Stimulated activated CD8-positive, alpha-beta memory T cell treated with anti-CD3 and anti-CD28 coated beads, Interleukin-15, amount 100 ng/mL, for 1 hour (primary cell): ENCODE measurements around the gene YIPF5.

ENCODE experiments used
- DNase-seq: peaks from one replicate; pipeline ENCODE4 v3.0.0-alpha.2; 2020; ENCODE audit warnings: low read depth

Gene YIPF5

DNA sequence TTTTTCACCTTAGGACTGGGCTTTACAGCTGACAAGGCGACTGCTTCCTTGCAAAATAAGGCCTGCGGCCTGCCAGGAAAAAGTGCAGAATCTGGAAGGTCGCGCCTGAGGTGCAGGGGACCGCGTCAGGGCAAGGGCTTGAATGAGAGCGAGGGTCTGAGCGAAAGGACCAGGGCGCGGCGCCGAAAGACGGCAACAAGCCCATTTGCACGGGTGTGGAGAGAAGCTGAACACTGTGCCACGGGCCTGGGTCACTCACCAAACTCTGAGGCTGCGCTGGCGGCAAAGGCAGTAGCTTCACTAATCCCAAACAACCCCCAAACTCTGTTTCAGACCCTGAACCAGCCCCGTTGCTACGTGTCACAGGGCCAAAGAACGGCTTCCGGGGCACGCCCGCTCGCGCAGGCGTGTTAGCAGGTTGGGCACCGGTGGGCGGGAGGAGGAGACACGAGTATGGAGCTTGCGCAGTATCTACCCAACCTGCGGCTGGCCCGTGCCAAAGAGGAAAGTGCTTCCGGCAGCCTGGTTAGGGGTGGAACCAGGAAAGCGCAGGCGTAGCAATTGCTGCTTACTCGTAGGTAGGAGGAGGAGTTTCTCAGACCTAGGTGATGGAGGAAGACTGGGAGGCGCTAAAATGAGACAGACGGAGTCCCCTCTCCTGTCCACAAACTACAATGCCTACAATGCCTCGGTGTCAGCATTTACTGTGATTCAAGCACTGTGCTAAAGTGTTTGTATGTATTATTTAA lies at the start of gene YIPF5, which contains the start of gene KCTD16:
TSS of gene YIPF5 (minus strand) at position 384 of the 749 bp plus-strand sequence. CDS start 704 bp downstream, outside the sequence.
TSS of gene KCTD16 (plus strand) at position 598 of the 749 bp plus-strand sequence.
- peak; percentile 94 for DNase-seq

DNA sequence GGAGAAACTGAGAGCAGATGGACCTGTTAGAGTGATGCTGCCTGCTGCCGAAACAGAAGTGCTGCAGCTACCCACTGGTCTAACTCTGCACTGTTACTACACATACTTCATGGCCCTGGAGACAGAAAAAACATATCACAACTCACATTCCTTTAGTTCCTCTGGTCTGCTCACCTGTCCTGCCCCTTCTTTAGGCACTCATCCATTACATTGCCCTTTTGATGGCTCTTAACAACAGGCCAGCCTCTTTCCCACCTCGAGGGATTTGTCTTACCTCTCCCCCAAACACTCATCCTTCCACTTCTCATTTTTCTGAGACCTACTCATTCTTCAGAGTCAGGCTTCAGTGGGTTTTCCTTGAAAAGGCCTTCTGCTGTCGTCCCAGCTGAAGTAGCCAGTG lies 49.4 kb upstream of the YIPF5 start:
- DNase-seq, result no peak

DNA sequence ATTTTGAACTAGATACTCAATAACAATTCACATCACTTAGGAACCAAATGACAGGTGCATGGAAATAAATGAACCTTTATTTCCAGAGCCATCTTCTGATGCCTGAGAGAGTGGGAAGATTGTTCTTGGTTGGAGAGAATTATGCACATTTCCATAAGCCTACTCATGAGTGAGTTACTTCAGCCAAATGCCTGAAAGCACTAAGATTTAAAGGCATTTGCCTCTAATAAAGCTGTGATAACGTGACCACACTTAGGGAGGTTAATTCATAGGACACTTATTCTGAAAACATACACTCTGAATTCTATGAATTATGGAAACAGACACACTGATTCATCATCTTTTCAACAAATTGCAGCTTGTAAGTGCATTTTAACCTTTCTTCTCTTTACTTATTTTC lies 40.2 kb upstream of the YIPF5 start:
- DNase-seq, result no peak

DNA sequence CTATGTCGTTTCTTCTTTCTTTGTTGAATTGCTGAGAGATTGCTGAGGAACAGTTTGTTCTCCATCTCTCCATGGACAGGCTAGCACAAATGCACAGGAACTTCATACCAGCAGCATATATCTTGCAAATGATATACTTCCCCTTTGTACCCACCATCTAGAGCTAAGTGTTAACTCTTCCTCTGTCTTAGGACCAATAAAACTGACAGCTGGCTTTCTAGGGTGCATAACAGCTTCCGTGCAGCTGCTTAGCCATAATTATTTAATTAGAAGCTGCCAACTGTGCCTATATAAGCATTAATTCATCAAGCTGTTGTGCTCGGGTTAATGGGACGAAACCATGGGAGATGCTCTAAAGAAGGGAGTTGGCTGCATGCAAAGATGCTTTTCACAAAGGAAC lies 38.9 kb upstream of the YIPF5 start:
- no peak for DNase-seq

DNA sequence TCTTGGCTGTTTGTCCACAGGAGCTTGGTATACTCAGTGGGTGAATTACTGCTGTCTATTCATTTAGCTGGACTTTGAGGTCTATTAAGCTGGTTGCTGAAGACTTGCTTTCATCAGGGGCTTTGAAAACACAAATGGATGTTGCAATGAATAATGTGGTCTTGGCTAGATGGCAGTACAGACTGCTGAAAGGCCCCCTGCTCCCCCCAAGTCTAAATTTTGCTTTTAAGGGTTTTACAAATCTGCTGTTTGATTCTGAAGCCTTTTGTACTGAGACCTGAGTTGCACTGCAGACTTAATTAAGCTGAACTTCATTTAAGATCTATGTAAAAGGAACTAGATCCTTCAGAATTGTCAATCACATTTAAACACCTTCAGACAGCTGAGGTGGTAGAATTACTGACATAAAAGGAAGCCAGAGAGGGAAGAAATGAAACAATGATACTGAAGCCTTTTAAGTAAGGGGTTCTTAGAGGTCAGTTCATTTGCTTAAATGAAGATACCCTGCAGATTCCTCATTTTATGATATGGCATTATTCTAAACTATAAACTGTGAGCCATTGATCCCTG lies 37.5 kb upstream of the YIPF5 start:
- no peak for DNase-seq

DNA sequence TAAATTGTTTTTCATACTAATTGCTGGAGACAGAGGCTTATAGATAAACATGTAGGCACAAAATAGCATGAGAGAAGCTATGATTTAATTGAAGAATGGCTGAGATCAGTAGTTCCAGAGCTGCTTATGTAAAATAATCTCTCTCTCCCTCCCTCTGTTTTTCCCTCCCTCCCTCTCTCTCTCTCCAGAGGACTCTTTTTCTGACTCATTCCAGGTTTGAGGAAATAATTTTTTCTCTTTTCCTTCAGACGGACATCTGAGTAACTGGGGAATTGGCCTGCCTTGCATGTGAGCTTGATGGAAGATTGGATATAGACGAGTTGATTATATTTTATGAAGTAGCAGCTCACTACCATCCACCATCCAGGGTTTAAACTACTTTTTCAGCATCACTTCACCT lies 35.7 kb upstream of the YIPF5 start:
- DNase-seq, result no peak

DNA sequence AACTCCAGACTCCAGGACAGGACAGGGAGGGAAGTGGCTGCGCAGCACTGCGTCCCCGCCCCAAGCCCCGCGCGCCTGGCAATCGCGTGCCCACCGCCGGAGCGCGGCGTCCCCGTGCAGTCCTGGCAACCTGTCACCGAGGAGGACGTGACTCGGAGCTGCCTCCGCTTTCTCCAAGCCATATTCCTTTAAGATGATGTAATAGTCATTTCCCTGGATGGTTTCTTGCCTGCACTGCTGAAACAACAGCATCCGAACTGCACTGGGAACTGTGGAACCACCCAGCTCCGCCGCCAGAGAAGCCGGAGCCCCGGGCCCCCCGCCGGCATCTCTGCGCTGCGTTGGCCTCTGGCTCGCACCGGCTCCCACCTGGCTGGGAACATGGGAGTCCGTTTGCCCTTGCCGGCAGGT lies 34.7 kb upstream of the YIPF5 start:
- no peak for DNase-seq

DNA sequence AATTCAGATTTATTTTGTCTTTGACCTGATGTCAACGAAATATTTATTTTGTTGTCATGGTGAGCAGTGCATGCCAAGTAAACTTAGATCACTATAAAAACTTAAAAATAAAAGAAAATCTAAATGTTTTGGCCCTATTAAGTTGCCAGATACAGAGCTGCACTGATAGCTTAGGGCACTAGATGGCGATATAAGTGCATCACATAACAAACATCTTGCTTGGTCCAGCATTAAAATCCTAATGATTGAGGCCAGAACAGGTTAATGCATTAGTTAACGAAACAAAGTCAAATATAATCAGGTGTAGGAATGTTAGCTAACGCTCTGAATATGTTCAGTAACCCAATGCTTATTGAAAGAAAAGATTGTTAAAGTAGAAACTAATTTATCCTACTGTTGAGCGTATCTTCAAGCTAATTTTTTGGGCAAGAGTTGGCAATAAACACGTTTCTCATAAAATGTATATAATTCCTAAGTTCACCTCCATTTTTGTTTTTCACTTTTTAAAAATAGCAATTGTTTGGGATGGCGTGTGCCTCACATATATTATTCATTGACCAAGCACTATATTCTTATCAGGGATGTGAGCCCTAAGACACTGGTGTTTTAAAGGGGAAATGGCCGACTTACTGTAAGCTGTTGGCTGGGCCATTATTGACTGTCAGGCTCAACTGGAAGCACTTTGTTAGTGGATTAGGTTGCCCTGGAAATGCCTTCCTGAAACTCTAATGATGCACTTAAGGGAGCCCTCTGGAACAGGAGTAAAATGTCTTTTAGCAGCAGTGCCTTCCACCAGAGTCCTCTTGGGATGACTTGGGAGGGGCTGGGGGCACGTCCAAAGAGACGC lies 33.5 kb upstream of the YIPF5 start:
- DNase-seq, result no peak

DNA sequence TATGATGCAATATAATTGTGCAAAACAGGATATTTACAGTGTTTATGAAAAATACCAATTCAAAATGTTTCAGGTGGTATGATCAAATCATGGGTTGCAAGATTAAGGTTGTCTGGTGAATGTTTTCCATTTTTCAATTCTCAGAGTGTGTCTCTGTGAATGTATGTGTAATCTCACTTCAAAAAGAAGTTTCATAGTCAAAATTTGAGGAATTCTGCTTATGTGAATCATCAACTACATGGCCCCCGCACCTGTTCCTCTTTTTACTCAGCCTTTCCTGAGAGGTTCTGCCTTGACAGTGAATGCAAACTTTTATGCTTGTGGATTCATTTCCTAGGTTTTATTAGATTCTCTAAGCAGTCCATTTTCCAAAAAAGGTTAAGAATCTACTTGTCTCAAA lies 32.3 kb upstream of the YIPF5 start:
- DNase-seq, result no peak

DNA sequence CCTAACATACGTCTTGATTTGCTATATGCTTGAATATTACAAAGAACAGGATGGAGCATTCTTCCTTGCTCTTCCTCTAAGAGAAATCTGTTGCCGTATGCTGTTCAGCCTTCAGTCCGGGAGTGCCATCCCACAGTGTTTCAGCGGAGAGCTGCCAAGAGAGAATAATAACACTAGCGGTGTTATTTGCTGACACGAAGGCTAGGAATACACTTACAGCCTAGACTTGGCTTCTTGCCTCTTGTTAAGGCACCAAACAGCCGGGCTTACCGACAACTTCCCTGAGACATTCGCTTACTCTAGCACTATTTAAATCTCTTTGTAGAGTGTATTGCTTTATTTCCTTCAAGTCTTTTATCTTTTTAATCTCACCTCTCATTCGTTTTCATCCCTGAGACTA lies 31.6 kb upstream of the YIPF5 start:
- no peak for DNase-seq

DNA sequence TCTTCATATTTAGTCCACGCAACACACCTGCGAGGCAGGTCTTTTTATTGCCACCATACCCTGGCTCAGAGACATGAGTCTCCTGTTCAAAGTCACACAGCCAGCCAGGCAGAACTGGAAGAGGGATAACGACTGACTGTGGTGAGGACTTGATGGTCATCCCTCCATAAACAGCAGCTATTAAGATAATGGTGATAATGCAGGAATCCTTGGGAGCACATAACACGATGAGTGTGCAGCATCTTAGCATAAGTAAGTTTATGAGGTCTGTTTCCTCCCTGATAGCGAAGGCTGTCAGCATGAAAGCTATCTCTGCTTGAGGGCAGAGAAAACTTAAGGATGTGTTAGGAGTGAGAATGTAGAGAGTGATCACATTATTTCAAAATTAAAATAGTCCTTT lies 31.1 kb upstream of the YIPF5 start:
- DNase-seq, result no peak

DNA sequence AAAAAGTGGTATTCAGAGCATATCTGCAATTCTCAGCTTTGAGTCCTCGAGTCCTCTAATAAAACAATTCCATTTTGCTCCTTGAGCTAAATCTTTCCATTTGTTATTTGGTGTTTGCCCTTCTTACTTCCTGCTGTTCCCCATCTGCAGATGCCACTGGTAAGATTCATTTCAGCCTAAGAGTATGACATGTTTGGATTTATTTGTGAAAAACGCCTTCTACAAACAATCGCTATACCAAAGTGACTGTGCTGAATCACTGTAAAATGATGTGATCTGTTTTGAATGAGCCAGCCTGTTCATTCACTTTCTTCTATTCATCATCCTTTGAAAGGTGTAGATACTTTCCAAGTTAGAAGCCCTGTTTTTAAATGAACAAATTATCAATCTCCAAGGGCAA lies 27.9 kb upstream of the YIPF5 start:
- no peak for DNase-seq

DNA sequence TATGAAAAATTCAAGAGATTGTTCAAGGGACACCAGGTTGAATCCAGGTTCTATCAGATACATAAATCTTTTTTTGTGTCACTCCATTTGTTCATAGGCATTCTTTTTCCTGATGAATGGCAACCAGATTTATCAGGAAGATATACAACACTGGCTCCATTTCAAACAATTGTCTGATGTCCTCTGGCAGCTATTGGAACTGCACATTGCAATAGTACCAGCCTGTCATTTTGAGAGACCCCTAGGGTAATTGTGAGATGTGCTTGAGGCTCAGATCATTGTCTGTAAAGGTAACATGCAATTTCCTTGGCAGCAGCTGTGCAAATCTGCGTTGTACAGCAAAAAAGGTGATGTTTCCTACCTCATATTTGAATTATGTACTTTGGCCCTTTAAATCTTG lies 26.2 kb upstream of the YIPF5 start:
- DNase-seq, result no peak

DNA sequence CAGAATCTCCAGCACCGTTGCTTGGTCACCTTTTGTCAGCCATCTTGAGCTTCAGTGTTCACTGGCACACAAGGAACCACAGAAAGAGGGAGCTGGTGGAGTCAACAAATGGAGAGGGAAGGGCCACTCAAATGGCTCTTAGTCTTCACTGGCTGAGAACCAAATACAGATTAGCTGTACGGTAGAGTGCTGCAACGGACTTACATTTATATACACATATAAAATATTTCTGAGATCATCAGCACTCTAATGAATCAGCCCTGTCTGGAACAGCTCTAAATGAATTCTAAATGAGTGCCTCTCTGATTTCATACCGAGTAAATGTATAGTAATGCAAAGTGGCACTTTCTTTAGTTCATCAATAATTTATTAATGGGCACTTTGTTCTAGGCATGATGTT lies 25.0 kb upstream of the YIPF5 start:
- DNase-seq, result no peak

DNA sequence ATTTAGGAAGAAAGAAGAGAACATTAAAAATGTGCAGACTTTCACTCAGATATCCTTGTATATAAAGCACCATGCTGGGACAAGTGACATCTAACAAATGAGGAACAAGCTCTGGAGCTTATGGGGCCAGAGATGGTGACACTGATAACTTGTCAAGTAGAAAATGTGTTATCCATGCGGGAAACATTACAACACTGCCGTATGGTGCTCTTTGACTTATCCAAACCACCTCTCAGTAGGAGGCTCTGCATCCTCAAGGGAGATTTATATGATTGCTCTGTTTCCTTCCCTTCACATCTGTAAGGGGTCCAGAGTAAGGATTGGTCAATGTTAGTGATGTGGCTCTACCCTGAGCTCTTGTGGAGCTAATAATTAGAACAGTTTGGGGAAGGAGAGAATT lies 23.7 kb upstream of the YIPF5 start:
- no peak for DNase-seq

DNA sequence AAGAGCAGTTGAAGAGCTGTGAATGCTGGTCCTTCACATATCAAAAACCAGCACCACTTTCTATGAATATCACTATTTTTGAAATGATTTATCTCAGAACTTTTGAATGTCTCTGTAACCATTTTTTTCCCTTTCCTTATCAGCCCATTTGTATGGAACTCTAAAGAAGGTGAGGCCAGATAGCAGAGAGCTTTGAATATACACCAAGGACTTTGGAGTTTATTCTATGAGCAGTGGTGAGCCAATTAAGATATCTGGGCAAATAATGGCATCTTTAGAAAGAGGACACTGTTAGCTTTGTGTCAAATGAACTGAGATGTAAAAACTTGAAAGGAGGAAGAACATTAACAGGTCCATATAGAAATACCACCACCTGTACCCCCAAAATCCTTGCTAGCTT lies 22.2 kb upstream of the YIPF5 start:
- DNase-seq, result no peak

DNA sequence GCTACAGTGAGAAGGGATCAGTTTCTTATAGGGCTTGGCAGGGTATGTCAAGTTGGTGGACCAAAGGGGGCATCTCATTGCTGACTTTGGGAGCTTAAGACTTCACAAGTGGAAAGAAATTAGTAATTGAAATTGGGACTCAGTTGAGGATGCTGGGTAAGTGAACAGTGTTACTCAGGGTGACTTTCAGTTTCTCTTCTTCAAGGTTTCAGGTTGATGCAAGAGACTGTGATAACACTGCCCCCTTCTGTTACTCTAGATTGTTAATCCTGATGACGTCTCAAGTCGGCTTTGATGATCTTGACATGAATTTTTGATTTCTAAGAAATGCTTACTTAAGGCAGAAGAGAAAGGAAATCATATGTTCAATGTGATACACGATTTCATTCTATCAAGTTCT lies 21.5 kb upstream of the YIPF5 start:
- DNase-seq, result no peak

DNA sequence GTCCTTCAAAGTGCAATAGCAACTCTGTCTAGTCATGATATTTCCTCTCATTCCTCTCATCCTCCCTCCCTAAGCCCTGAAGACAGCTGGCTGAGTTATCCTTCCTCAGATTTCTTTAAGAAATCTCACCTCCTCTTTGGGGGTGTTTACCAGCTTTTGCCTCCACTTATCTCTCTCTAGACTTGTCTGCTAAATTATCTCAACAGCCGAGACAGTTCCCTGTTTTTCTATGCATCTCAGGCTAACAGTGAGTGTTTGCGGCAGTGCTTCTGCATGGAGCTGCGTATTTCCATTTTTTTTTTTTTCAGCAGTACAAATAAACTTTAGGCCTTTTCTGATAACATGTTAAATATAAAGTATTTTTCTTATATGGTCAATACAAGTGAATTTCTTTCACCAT lies 21.1 kb upstream of the YIPF5 start:
- DNase-seq, result no peak

DNA sequence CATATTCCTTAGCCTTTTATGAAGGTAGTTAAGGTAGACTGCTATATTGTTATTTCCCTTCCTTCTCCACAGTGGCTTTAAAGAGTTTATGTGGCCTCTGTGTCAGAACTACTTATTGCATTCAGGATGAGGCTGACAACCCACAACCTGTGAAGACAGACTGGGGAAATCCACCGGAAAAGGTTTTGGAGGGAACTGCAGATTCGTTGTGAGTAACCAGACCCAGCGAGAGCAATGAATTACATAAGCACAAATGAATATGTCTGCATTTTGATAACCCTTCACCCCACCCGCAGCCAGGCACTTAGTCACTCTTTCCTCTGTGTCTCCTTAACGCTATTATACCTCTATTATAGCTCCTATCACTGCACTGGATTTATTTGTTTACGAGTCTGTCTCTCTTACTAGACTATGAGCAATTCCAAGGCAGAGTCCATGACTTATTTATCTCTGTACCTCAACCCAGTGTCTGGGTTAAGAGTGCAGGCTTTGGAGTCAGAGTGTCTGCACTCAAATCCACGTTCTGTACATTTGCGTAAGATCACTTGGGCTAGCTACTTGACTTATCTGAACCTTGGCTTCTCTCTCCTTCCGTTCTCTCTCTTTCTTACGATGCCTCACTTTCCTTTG lies 19.5 kb upstream of the YIPF5 start:
- peak; percentile 49 for DNase-seq

DNA sequence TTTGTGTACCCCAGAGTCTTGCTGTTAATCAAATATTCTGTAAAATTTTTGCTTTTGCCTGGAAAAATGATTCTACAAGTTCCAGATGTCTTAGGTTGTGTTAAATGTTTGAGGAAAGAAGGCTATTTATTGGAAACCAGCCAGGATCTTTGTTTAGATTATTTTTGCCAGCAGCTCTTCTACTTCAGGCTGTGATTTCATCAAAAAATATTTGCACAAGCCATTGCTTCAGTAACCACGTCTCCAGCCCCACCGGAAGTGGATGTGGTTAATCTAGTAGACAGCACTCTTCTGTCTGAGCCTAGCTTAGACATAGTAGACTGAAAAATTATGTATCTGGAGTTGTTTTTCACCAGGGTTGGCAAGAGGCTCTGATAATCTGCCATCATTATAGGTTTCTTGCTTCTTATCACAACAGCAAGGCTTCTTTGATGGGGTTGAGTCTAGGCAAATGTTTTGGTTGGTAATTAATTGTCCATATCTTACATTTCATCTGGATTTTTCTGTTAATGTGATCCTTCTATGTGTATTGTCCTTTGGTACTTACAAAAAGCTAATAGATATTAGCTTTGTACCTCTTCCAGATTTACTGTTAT lies 17.3 kb upstream of the YIPF5 start:
- peak; percentile 57 for DNase-seq

DNA sequence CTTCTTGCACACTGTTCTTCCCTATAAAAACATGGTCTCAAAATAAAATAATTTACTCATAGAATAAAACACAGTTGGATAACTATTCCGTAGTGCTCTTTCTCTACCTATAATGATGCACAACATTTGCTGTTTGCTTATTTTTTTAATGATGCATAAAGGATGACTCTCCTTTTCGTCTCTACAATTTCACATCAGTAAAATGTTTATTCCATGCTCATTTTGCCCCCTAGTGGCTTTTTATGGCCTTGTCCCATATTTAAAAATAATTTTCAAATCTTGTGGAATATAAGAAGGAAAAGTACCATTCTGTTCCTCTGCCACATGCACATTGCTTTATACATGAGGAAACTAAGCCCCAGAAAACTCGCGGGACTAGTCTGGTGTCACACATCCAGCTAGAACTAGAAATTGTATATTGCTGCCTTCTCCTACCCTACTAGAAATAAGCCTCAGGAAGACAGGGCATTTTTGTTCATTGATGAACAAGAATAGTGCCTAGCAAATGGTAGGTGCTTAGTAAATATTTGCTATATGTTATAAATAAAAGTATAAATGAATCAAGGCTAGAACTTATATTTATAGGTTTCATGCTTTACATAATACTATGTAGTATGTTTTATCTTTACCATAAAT lies 12.9 kb upstream of the YIPF5 start:
- no peak for DNase-seq

DNA sequence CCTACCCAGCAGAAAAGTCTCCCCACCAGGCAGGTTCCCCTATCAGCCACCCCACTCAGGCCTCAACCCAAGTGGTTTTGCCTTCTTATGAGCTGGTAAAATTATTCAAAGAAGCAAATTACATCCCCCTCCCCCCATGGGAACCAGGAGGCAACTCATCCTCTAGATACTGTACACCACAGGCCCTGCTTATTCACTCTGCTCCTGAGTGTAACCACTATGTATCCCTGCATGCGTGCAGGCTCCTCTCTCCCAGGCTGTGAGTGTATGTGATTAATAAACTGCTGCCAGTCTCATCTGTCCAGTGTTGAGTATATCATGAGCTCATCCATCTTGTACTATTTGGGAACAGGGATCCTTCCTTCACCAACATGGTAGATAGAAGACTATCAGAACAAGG lies 8.8 kb upstream of the YIPF5 start:
- no peak for DNase-seq
